ENCODE measurements around the gene CHCHD10.

- no peak for TF ChIP-seq CTCF (IDR thresholded peaks at IDR 0.05)
- TF ChIP-seq POLR2A (IDR thresholded peaks at IDR 0.05): no peak
Observed at GRCh38 chr22:23759566-23759965, 8.2 kb downstream of the CHCHD10 start.

Data from Peyer's patch (tissue), 4 donors.